Mesendoderm (in vitro differentiated cells): Measurements from ENCODE around the gene P2RY11.

Experiments
- DNase-seq: peaks from one replicate; pipeline ENCODE4 v3.0.0; 2013
- H2AK5ac ChIP-seq: 2 replicates; pipeline ENCODE4 v1.6.1; 2013; ENCODE audit warnings: low read length, inconsistent platforms
- H2BK120ac ChIP-seq: 2 replicates; pipeline ENCODE4 v1.6.1; 2013; ENCODE audit warnings: low read depth, mild to moderate bottlenecking, low read length, moderate library complexity, mixed read lengths
- H2BK15ac ChIP-seq: replicated peaks from 2 replicates; pipeline ENCODE4 v1.6.1; 2013; ENCODE audit warnings: low read depth, mild to moderate bottlenecking, moderate library complexity
- H2BK5ac ChIP-seq: 2 replicates; pipeline ENCODE4 v1.6.1; 2013; ENCODE audit warnings: low read length, inconsistent platforms
- H3K18ac ChIP-seq: 2 replicates; pipeline ENCODE4 v1.6.1; 2013; ENCODE audit warnings: mild to moderate bottlenecking, low read length, mixed read lengths
- H3K23ac ChIP-seq: one replicate; pipeline ENCODE4 v1.6.1; 2013; ENCODE audit warnings: low read length
- H3K27ac ChIP-seq: 2 replicates; pipeline ENCODE4 v1.5.1; 2013; ENCODE audit warnings: low read depth, mild to moderate bottlenecking, inconsistent platforms, low read length, moderate library complexity
- H3K27me3 ChIP-seq: 2 replicates; pipeline ENCODE4 v1.6.1; 2013; ENCODE audit warnings: low read length, control low read depth, mild to moderate bottlenecking, inconsistent platforms; ENCODE audit not compliant: insufficient read depth, poor library complexity
- H3K36me3 ChIP-seq: 2 replicates; pipeline ENCODE4 v1.6.1; 2013; ENCODE audit warnings: low read length, inconsistent platforms; ENCODE audit not compliant: control insufficient read depth, insufficient read depth
- H3K4ac ChIP-seq: one replicate; pipeline ENCODE4 v1.6.1; 2013; ENCODE audit warnings: low read depth, mild to moderate bottlenecking, low read length, moderate library complexity
- H3K4me1 ChIP-seq: 2 replicates; pipeline ENCODE4 v1.6.1; 2013; ENCODE audit warnings: low read depth, low read length, inconsistent platforms; ENCODE audit not compliant: control insufficient read depth
- H3K4me2 ChIP-seq: 2 replicates; pipeline ENCODE4 v1.6.1; 2013; ENCODE audit warnings: low read length
- H3K4me3 ChIP-seq: 2 replicates; pipeline ENCODE4 v1.5.1; 2013; ENCODE audit warnings: mild to moderate bottlenecking, low read length
- H3K56ac ChIP-seq: one replicate; pipeline ENCODE4 v1.6.1; 2013; ENCODE audit warnings: low read length
- H3K79me1 ChIP-seq: 2 replicates; pipeline ENCODE4 v1.6.1; 2013; ENCODE audit warnings: low read length, inconsistent platforms
- H3K79me2 ChIP-seq: 2 replicates; pipeline ENCODE4 v1.6.1; 2013; ENCODE audit warnings: mild to moderate bottlenecking, low read length; ENCODE audit not compliant: control insufficient read depth, insufficient read depth
- H3K9ac ChIP-seq: 2 replicates; pipeline ENCODE4 v1.6.1; 2013; ENCODE audit warnings: low read length, inconsistent platforms
- H4K5ac ChIP-seq: one replicate; pipeline ENCODE4 v1.6.1; 2013; ENCODE audit warnings: low read length
- H4K8ac ChIP-seq: one replicate; pipeline ENCODE4 v1.6.1; 2013; ENCODE audit warnings: low read depth, mild to moderate bottlenecking, control low read depth, low read length, moderate library complexity
- WGBS: extraction: QIAGEN DNeasy Blood & Tissue Kit; methylation state at CpG from one replicate; pipeline ENCODE4 v1.1.7; 2013; ENCODE audit warnings: low lambda C conversion rate, missing lambda C conversion rate; ENCODE audit not compliant: insufficient coverage; ENCODE audit errors: extremely low coverage; 5-methylcytosine and 5-hydroxymethylcytosine counted together

The P2RY11 gene

GRCh38 chr19:10142701-10143375 lies 31.3 kb downstream of the P2RY11 start:
- WGBS: no CpG with 5 or more reads among the region's 15 CpGs
- Histone ChIP-seq H3K79me1 (no peaks in the 10 kb centered on the region), H4K5ac (no peak overlapping the region), H2BK15ac (no peak overlapping the region), H3K9ac (no peak overlapping the region), H2BK5ac (no peak overlapping the region), H3K4ac (no peak overlapping the region), H3K79me2 (no peaks in the 10 kb centered on the region), H3K36me3 (peaks cover 40% of the 10 kb centered on the region), H2AK5ac (no peak overlapping the region), H3K18ac (no peak overlapping the region), H3K23ac (no peak overlapping the region), H3K27ac (no peak overlapping the region), H3K4me3 (no peak overlapping the region), H3K4me2 (no peak overlapping the region), H4K8ac (no peak overlapping the region), H3K27me3 (no peaks in the 10 kb centered on the region), H3K56ac (no peak overlapping the region), H3K4me1 (no peaks in the 10 kb centered on the region), H2BK120ac (no peak overlapping the region)
- no peak for DNase-seq

- whole genome bisulfite sequencing: no CpG with 5 or more reads among the region's 11 CpGs
- Histone ChIP-seq H3K56ac (no peak overlapping the region), H3K4me2 (no peak overlapping the region)
Measured at GRCh38 chr19:10143681-10144080, 32.2 kb downstream of the P2RY11 start.

GRCh38 chr19:10144361-10144760 lies 32.9 kb downstream of the P2RY11 start:
- H2AK5ac ChIP-seq: no peak overlapping the region

More at GRCh38 chr19:10143681-10144080, 32.2 kb downstream of the P2RY11 start:
- H3K9ac ChIP-seq: no peak overlapping the region
- H3K4me3 ChIP-seq: no peak overlapping the region
- H3K27me3 ChIP-seq: no peaks in the 10 kb centered on the region
- no peak for DNase-seq
- H3K36me3 ChIP-seq: peaks cover 33% of the 10 kb centered on the region
- H3K4ac ChIP-seq: no peak overlapping the region
- H2AK5ac ChIP-seq: no peak overlapping the region
- H3K4me1 ChIP-seq: no peaks in the 10 kb centered on the region
- no peak overlapping the region for H4K5ac ChIP-seq
- no peak overlapping the region for H3K18ac ChIP-seq
- H3K79me2 ChIP-seq: no peaks in the 10 kb centered on the region
- H2BK120ac ChIP-seq: no peak overlapping the region
- H2BK5ac ChIP-seq: no peak overlapping the region
- H2BK15ac ChIP-seq: no peak overlapping the region
- H4K8ac ChIP-seq: no peak overlapping the region
- no peak overlapping the region for H3K27ac ChIP-seq
- no peak overlapping the region for H3K23ac ChIP-seq
- no peaks in the 10 kb centered on the region for H3K79me1 ChIP-seq

GRCh38 chr19:10145031-10145430 lies 33.5 kb downstream of the P2RY11 start:
- WGBS: no CpG with 5 or more reads among the region's 10 CpGs
- no peak for DNase-seq
- Histone ChIP-seq H3K79me1 (no peaks in the 10 kb centered on the region), H3K27me3 (no peaks in the 10 kb centered on the region), H3K4me1 (no peaks in the 10 kb centered on the region), H3K56ac (no peak overlapping the region), H4K5ac (no peak overlapping the region), H3K23ac (no peak overlapping the region), H3K4me2 (no peak overlapping the region), H3K36me3 (peaks cover 36% of the 10 kb centered on the region), H3K18ac (no peak overlapping the region), H2BK120ac (no peak overlapping the region), H2AK5ac (no peak overlapping the region), H3K4me3 (no peak overlapping the region), H3K9ac (no peak overlapping the region), H2BK5ac (no peak overlapping the region), H3K27ac (no peak overlapping the region), H3K4ac (no peak overlapping the region), H3K79me2 (no peaks in the 10 kb centered on the region), H2BK15ac (no peak overlapping the region), H4K8ac (no peak overlapping the region)

More at GRCh38 chr19:10144361-10144760, 32.9 kb downstream of the P2RY11 start:
- Histone ChIP-seq H3K4me1 (no peaks in the 10 kb centered on the region), H3K23ac (no peak overlapping the region), H3K36me3 (peaks cover 30% of the 10 kb centered on the region), H4K8ac (no peak overlapping the region), H3K18ac (no peak overlapping the region), H3K9ac (no peak overlapping the region), H4K5ac (no peak overlapping the region), H2BK15ac (no peak overlapping the region), H3K27me3 (no peaks in the 10 kb centered on the region), H3K56ac (no peak overlapping the region), H3K27ac (no peak overlapping the region), H3K4me3 (no peak overlapping the region), H3K79me1 (no peaks in the 10 kb centered on the region), H2BK5ac (no peak overlapping the region), H3K4ac (no peak overlapping the region), H3K4me2 (no peak overlapping the region), H2BK120ac (no peak overlapping the region), H3K79me2 (no peaks in the 10 kb centered on the region)
- no peak for DNase-seq
- WGBS: no CpG with 5 or more reads among the region's 10 CpGs

GRCh38 chr19:10146142-10146541 lies 34.6 kb downstream of the P2RY11 start:
- Histone ChIP-seq H3K4me1 (no peaks in the 10 kb centered on the region), H3K9ac (no peak overlapping the region), H3K4me2 (no peak overlapping the region), H2BK15ac (no peak overlapping the region), H3K79me1 (no peaks in the 10 kb centered on the region), H2AK5ac (no peak overlapping the region), H2BK5ac (no peak overlapping the region), H3K27me3 (no peaks in the 10 kb centered on the region), H3K56ac (no peak overlapping the region), H3K18ac (no peak overlapping the region), H3K4ac (no peak overlapping the region), H3K27ac (no peak overlapping the region), H3K23ac (no peak overlapping the region), H4K8ac (no peak overlapping the region), H4K5ac (no peak overlapping the region), H3K79me2 (no peaks in the 10 kb centered on the region), H2BK120ac (no peak overlapping the region), H3K4me3 (no peak overlapping the region), H3K36me3 (peaks cover 39% of the 10 kb centered on the region)
- no peak for DNase-seq
- no CpG with 5 or more reads among the region's 14 CpGs for whole genome bisulfite sequencing

GRCh38 chr19:10149427-10149826 lies 37.9 kb downstream of the P2RY11 start:
- Histone ChIP-seq H3K27me3 (no peaks in the 10 kb centered on the region), H3K36me3 (peaks cover 41% of the 10 kb centered on the region)

More at GRCh38 chr19:10149427-10149826, 37.9 kb downstream of the P2RY11 start:
- Histone ChIP-seq H2BK120ac (no peak overlapping the region), H3K23ac (no peak overlapping the region), H3K4me3 (no peak overlapping the region), H2BK15ac (no peak overlapping the region), H2BK5ac (no peak overlapping the region), H3K4me2 (no peak overlapping the region), H3K79me2 (no peaks in the 10 kb centered on the region), H2AK5ac (no peak overlapping the region), H3K27ac (no peak overlapping the region), H3K79me1 (no peaks in the 10 kb centered on the region), H3K56ac (no peak overlapping the region), H4K5ac (no peak overlapping the region), H3K18ac (no peak overlapping the region), H3K4me1 (no peaks in the 10 kb centered on the region), H4K8ac (no peak overlapping the region), H3K4ac (no peak overlapping the region), H3K9ac (no peak overlapping the region)
- no CpG with 5 or more reads among the region's 12 CpGs for WGBS
- DNase-seq: no peak
